Effector memory CD4-positive, alpha-beta T cell (primary cell): ENCODE measurements around the gene FAM193A.

Source experiments
- DNase-seq, 3 donors: peaks; one replicate each; pipeline ENCODE4 v3.0.0-alpha.2; 2020
- H3K27ac ChIP-seq: 2 replicates; pipeline ENCODE4 v1.7.0; 2013; ENCODE audit warnings: mild to moderate bottlenecking, low read length, moderate library complexity; ENCODE audit not compliant: insufficient read depth, poor library complexity, severe bottlenecking
- H3K27me3 ChIP-seq: replicated peaks from 2 replicates; pipeline ENCODE4 v1.7.0; 2013; ENCODE audit warnings: mild to moderate bottlenecking, low read length; ENCODE audit not compliant: insufficient read depth, control insufficient read depth, poor library complexity, severe bottlenecking
- H3K36me3 ChIP-seq: 2 replicates; pipeline ENCODE4 v1.7.0; 2013; ENCODE audit warnings: mild to moderate bottlenecking, low read length, moderate library complexity; ENCODE audit not compliant: control insufficient read depth, insufficient read depth
- H3K4me1 ChIP-seq: 2 replicates; pipeline ENCODE4 v1.7.0; 2013; ENCODE audit warnings: low read length, mild to moderate bottlenecking; ENCODE audit not compliant: control insufficient read depth, insufficient read depth, poor library complexity, severe bottlenecking
- H3K4me3 ChIP-seq: 2 replicates; pipeline ENCODE4 v1.7.0; 2013; ENCODE audit warnings: low read length, low read depth, mild to moderate bottlenecking; ENCODE audit not compliant: insufficient read depth, poor library complexity, severe bottlenecking
- H3K9me3 ChIP-seq: 2 replicates; pipeline ENCODE4 v1.7.0; 2013; ENCODE audit warnings: mild to moderate bottlenecking, low read length, moderate library complexity; ENCODE audit not compliant: control insufficient read depth

Gene FAM193A

GRCh38 chr4:2686379-2687265 lies 150.2 kb downstream of the FAM193A start:
- H3K27ac ChIP-seq: no peak overlapping the region
- H3K36me3 ChIP-seq: peaks cover 29% of the 10 kb centered on the region

GRCh38 chr4:2688281-2688680 lies 151.8 kb downstream of the FAM193A start:
- H3K36me3 ChIP-seq: peaks cover 44% of the 10 kb centered on the region
- H3K27ac ChIP-seq: no peak overlapping the region
- DNase-seq: no peak

More at GRCh38 chr4:2686379-2687265, 150.2 kb downstream of the FAM193A start:
- Histone ChIP-seq H3K4me1 (no peaks in the 10 kb centered on the region), H3K4me3 (no peak overlapping the region), H3K9me3 (no peaks in the 10 kb centered on the region), H3K27me3 (no peaks in the 10 kb centered on the region)
- DNase-seq: no peak

GRCh38 chr4:2688697-2689096 lies 152.2 kb downstream of the FAM193A start:
- Histone ChIP-seq H3K9me3 (no peaks in the 10 kb centered on the region), H3K36me3 (peaks cover 48% of the 10 kb centered on the region), H3K27me3 (no peaks in the 10 kb centered on the region), H3K4me1 (no peaks in the 10 kb centered on the region), H3K27ac (no peak overlapping the region), H3K4me3 (no peak overlapping the region)
- no peak for DNase-seq

More at GRCh38 chr4:2688281-2688680, 151.8 kb downstream of the FAM193A start:
- H3K4me1 ChIP-seq: no peaks in the 10 kb centered on the region
- no peaks in the 10 kb centered on the region for H3K27me3 ChIP-seq
- no peak overlapping the region for H3K4me3 ChIP-seq
- no peaks in the 10 kb centered on the region for H3K9me3 ChIP-seq

- Histone ChIP-seq H3K36me3 (peaks cover 52% of the 10 kb centered on the region), H3K4me3 (no peak overlapping the region), H3K27ac (no peak overlapping the region), H3K4me1 (no peaks in the 10 kb centered on the region), H3K27me3 (no peaks in the 10 kb centered on the region), H3K9me3 (no peaks in the 10 kb centered on the region)
- no peak for DNase-seq
Measured at GRCh38 chr4:2689114-2689513, 152.7 kb downstream of the FAM193A start.

- H3K9me3 ChIP-seq: no peaks in the 10 kb centered on the region
- H3K4me1 ChIP-seq: no peaks in the 10 kb centered on the region
- no peaks in the 10 kb centered on the region for H3K27me3 ChIP-seq
- H3K36me3 ChIP-seq: peaks cover 54% of the 10 kb centered on the region
- no peak overlapping the region for H3K27ac ChIP-seq
- no peak overlapping the region for H3K4me3 ChIP-seq
- no peak for DNase-seq
Measured at GRCh38 chr4:2689825-2690700, 153.6 kb downstream of the FAM193A start.

GRCh38 chr4:2691313-2691712 lies 154.9 kb downstream of the FAM193A start:
- no peaks in the 10 kb centered on the region for H3K27me3 ChIP-seq
- DNase-seq: no peak
- H3K9me3 ChIP-seq: no peaks in the 10 kb centered on the region
- no peak overlapping the region for H3K4me3 ChIP-seq
- peaks cover 58% of the 10 kb centered on the region for H3K36me3 ChIP-seq
- no peak overlapping the region for H3K27ac ChIP-seq
- H3K4me1 ChIP-seq: no peaks in the 10 kb centered on the region

GRCh38 chr4:2691952-2692435 lies 155.5 kb downstream of the FAM193A start:
- Histone ChIP-seq H3K4me3 (no peak overlapping the region), H3K9me3 (no peaks in the 10 kb centered on the region), H3K36me3 (peaks cover 64% of the 10 kb centered on the region), H3K27me3 (no peaks in the 10 kb centered on the region), H3K4me1 (no peaks in the 10 kb centered on the region), H3K27ac (no peak overlapping the region)
- DNase-seq: no peak

- Histone ChIP-seq H3K27me3 (no peaks in the 10 kb centered on the region), H3K9me3 (no peaks in the 10 kb centered on the region), H3K27ac (no peak overlapping the region), H3K4me1 (no peaks in the 10 kb centered on the region), H3K4me3 (no peak overlapping the region), H3K36me3 (peaks cover 84% of the 10 kb centered on the region)
- DNase-seq: no peak
Measured at GRCh38 chr4:2694691-2695090, 158.2 kb downstream of the FAM193A start.

GRCh38 chr4:2695346-2696060 lies 159.1 kb downstream of the FAM193A start:
- Histone ChIP-seq H3K36me3 (peaks cover 91% of the 10 kb centered on the region), H3K27ac (no peak overlapping the region), H3K9me3 (no peaks in the 10 kb centered on the region), H3K4me3 (no peak overlapping the region), H3K27me3 (no peaks in the 10 kb centered on the region), H3K4me1 (no peaks in the 10 kb centered on the region)
- DNase-seq: no peak
